Peyer's patch (tissue), 4 donors: ENCODE measurements around the gene SLC23A2. TPM values are rescaled to one million over a fixed set of nuclear protein-coding genes. Genes with fewer than 3 reads are reported as not detected.

Source experiments
- DNase-seq, 3 donors: peaks; one replicate each; pipeline ENCODE4 v3.0.0-alpha.2; 2017 to 2019
- H3K27ac ChIP-seq, 4 donors: fragments of 200-600 bp; sonication (generic); one replicate each; pipeline ENCODE4 v1.5.1; 2016 to 2019
- H3K27me3 ChIP-seq, 2 donors: fragments of 200-600 bp; sonication (generic); one replicate each; pipeline ENCODE4 v1.5.1; 2019
- H3K36me3 ChIP-seq, 3 donors: fragments of 200-600 bp; sonication (generic); one replicate each; pipeline ENCODE4 v1.5.1; 2016 to 2019
- H3K4me1 ChIP-seq, 4 donors: fragments of 200-600 bp; sonication (generic); one replicate each; pipeline ENCODE4 v1.5.1; 2016 to 2019
- H3K4me3 ChIP-seq, 4 donors: fragments of 200-600 bp; sonication (generic); 1 replicate in 3 of 4; 2 replicates in 1 of 4; pipeline ENCODE4 v1.5.1; 2016 to 2019; ENCODE audit warnings: mild to moderate bottlenecking in 1 of 4
- H3K9me3 ChIP-seq, 4 donors: fragments of 200-600 bp; sonication (generic); one replicate each; pipeline ENCODE4 v1.5.1; 2016 to 2019; ENCODE audit warnings: mild to moderate bottlenecking in 1 of 4
- CTCF ChIP-seq, 6 experiments: fragments of 450-650 bp in 4 of 6; fragments of 200-600 bp in 2 of 6; sonication (generic) in 1 of 6; IDR thresholded peaks; one replicate each; pipeline ENCODE4 v1.5.1; 2017 to 2019; ENCODE audit warnings: antibody characterized with exemption in 6 of 6, mild to moderate bottlenecking in 3 of 6, moderate library complexity in 1 of 6
- POLR2A ChIP-seq, 2 donors: fragments of 450-650 bp; IDR thresholded peaks; one replicate each; pipeline ENCODE4 v1.5.1; 2017; ENCODE audit warnings: antibody characterized with exemption in 2 of 2, mild to moderate bottlenecking in 2 of 2, moderate library complexity in 2 of 2
- total RNA-seq, 4 donors: library from RNA; depleted of rRNA; stranded (reverse); fragments of >200 nt; gene quantifications; one replicate each; pipeline ENCODE4 v1.1.0, GENCODE V29; 2016

The SLC23A2 gene
- total RNA-seq, 4 donors from 2014 or later, result 4.2 to 18.2 (median 11.0) TPM

GRCh38 chr20:5002077-5002413, 735 bp upstream of the SLC23A2 start:
- TF ChIP-seq POLR2A (IDR thresholded peaks at IDR 0.05) (no peak), CTCF (IDR thresholded peaks at IDR 0.05) (no peak)
- Histone ChIP-seq H3K27ac (peak overlapping the region in 2 of 4 donors; percentile 49 to 84), H3K4me1 (peaks cover 0 to 18% (median 9%) of the 10 kb centered on the region in 4 donors), H3K9me3 (no peaks in the 10 kb centered on the region), H3K36me3 (no peaks in the 10 kb centered on the region), H3K27me3 (no peaks in the 10 kb centered on the region), H3K4me3 (peak overlapping the region; percentile 75 to 96 (median 88))
- no peak for DNase-seq

GRCh38 chr20:5000263-5001173, 792 bp downstream of the SLC23A2 start:
- Histone ChIP-seq H3K36me3 (no peaks in the 10 kb centered on the region), H3K27ac (peak overlapping the region in 3 of 4 donors; percentile 37 to 84 (median 54)), H3K9me3 (no peaks in the 10 kb centered on the region), H3K4me1 (peaks cover 0 to 18% (median 9%) of the 10 kb centered on the region in 4 donors), H3K27me3 (no peaks in the 10 kb centered on the region), H3K4me3 (peak overlapping the region; percentile 75 to 96 (median 88))
- TF ChIP-seq CTCF (IDR thresholded peaks at IDR 0.05) (no peak), POLR2A (IDR thresholded peaks at IDR 0.05) (no peak)
- peak; percentile 53 to 69 (median 59) for DNase-seq

- Histone ChIP-seq H3K27me3 (no peaks in the 10 kb centered on the region), H3K4me3 (peak overlapping the region; percentile 75 to 96 (median 88)), H3K27ac (peak overlapping the region in 2 of 4 donors; percentile 54 to 84), H3K4me1 (peaks cover 0 to 18% (median 9%) of the 10 kb centered on the region in 4 donors), H3K36me3 (no peaks in the 10 kb centered on the region), H3K9me3 (no peaks in the 10 kb centered on the region)
- peak in 1 of 3 donors; percentile 36 for DNase-seq
- no peak for TF ChIP-seq CTCF (IDR thresholded peaks at IDR 0.05)
- no peak for TF ChIP-seq POLR2A (IDR thresholded peaks at IDR 0.05)
Measured at GRCh38 chr20:4999788-5000187, 1.5 kb downstream of the SLC23A2 start.

- H3K27ac ChIP-seq, result no peak overlapping the region
- H3K9me3 ChIP-seq, result no peaks in the 10 kb centered on the region
- no peak for DNase-seq
- TF ChIP-seq CTCF (IDR thresholded peaks at IDR 0.05) (peak in 2 of 6 experiments; percentile 12 to 13), POLR2A (IDR thresholded peaks at IDR 0.05) (no peak)
- H3K27me3 ChIP-seq, result no peaks in the 10 kb centered on the region
- H3K4me3 ChIP-seq, result no peak overlapping the region
- no peaks in the 10 kb centered on the region for H3K36me3 ChIP-seq
- H3K4me1 ChIP-seq, result peaks cover 0 to 20% (median 11%) of the 10 kb centered on the region in 4 donors
Measured at GRCh38 chr20:4998160-4998651, 3.1 kb downstream of the SLC23A2 start.

GRCh38 chr20:4997222-4997621, 4.1 kb downstream of the SLC23A2 start:
- Histone ChIP-seq H3K4me1 (peaks cover 0 to 20% (median 11%) of the 10 kb centered on the region in 4 donors), H3K4me3 (no peak overlapping the region), H3K9me3 (no peaks in the 10 kb centered on the region), H3K36me3 (no peaks in the 10 kb centered on the region), H3K27me3 (no peaks in the 10 kb centered on the region), H3K27ac (no peak overlapping the region)
- no peak for DNase-seq
- TF ChIP-seq CTCF (IDR thresholded peaks at IDR 0.05) (no peak), POLR2A (IDR thresholded peaks at IDR 0.05) (no peak)
